ENCODE measurements around the gene GPR34. TPM values are rescaled to one million over a fixed set of nuclear protein-coding genes. Genes with fewer than 3 reads are reported as not detected.
"Not testable (repeated sequence)": the region's sequence is repeated elsewhere in the genome, so short reads cannot be mapped to it uniquely, and the experiment has no call there.

GPR34 gene
- total RNA-seq, 1 donor from 2014 or later: 41.2 TPM

GRCh38 chrX:41693024-41693423 lies 4.3 kb downstream of the GPR34 start:
- DNase-seq (ENCODE audit: low spot score): no peak

GRCh38 chrX:41695426-41695825 lies 6.7 kb downstream of the GPR34 start:
- DNase-seq (ENCODE audit: low spot score): no peak

- DNase-seq (ENCODE audit: low spot score): no peak
Observed at GRCh38 chrX:41703574-41704029, 14.8 kb downstream of the GPR34 start.

- no peak for DNase-seq (ENCODE audit: low spot score)
Observed at GRCh38 chrX:41705042-41705441, 16.3 kb downstream of the GPR34 start.

- DNase-seq (ENCODE audit: low spot score): no peak
Observed at GRCh38 chrX:41705680-41706374, 17.1 kb downstream of the GPR34 start.

GRCh38 chrX:41707218-41707617 lies 18.4 kb downstream of the GPR34 start:
- no peak for DNase-seq (ENCODE audit: low spot score)

- DNase-seq (ENCODE audit: low spot score): no peak
Observed at GRCh38 chrX:41708486-41708885, 19.7 kb downstream of the GPR34 start.

- DNase-seq (ENCODE audit: low spot score): no peak
Observed at GRCh38 chrX:41711021-41711667, 22.4 kb downstream of the GPR34 start.

GRCh38 chrX:41716222-41716621 lies 27.4 kb downstream of the GPR34 start:
- no peak for DNase-seq (ENCODE audit: low spot score)

- no peak for DNase-seq (ENCODE audit: low spot score)
Observed at GRCh38 chrX:41716767-41717473, 28.1 kb downstream of the GPR34 start.

- no peak for DNase-seq (ENCODE audit: low spot score)
Observed at GRCh38 chrX:41718481-41719235, 29.9 kb downstream of the GPR34 start.

- DNase-seq (ENCODE audit: low spot score): not testable (repeated sequence)
Observed at GRCh38 chrX:41719610-41720009, 30.8 kb downstream of the GPR34 start.

GRCh38 chrX:41720125-41720779 lies 31.5 kb downstream of the GPR34 start:
- DNase-seq (ENCODE audit: low spot score): no peak

GRCh38 chrX:41721590-41721989 lies 32.8 kb downstream of the GPR34 start:
- DNase-seq (ENCODE audit: low spot score): no peak

- DNase-seq (ENCODE audit: low spot score): no peak
Observed at GRCh38 chrX:41722214-41722613, 33.4 kb downstream of the GPR34 start.

- DNase-seq (ENCODE audit: low spot score): no peak
Observed at GRCh38 chrX:41722816-41723618, 34.2 kb downstream of the GPR34 start.

- DNase-seq (ENCODE audit: low spot score): no peak
Observed at GRCh38 chrX:41723826-41724225, 35.1 kb downstream of the GPR34 start, which contains the start of gene GPR82. Gene GPR82 (plus strand): TSS chrX:41724181. CDS start chrX:41727027, 2,846 bp downstream.

- no peak for DNase-seq (ENCODE audit: low spot score)
Observed at GRCh38 chrX:41728125-41728524, 39.4 kb downstream of the GPR34 start.

GRCh38 chrX:41730081-41730480 lies 41.3 kb downstream of the GPR34 start:
- DNase-seq (ENCODE audit: low spot score): no peak

- DNase-seq (ENCODE audit: low spot score): no peak
Observed at GRCh38 chrX:41732260-41732659, 43.5 kb downstream of the GPR34 start.

Data from mesenteric fat pad (tissue), 1 donor.